LNCaP clone FGC (cell line): ENCODE data around the gene CCDC136.

ENCODE experiments used
- DNase-seq: peaks from one replicate; pipeline ENCODE4 v3.0.0-alpha.2; 2011; ENCODE audit warnings: low read depth
- H3K4me3 ChIP-seq: 2 replicates; pipeline ENCODE4 v1.5.1; 2011; ENCODE audit warnings: mild to moderate bottlenecking, low read depth, low read length, control low read depth
- CTCF ChIP-seq: IDR thresholded peaks from 2 replicates; pipeline ENCODE4 v1.5.1; 2012; ENCODE audit warnings: mild to moderate bottlenecking; ENCODE audit not compliant: control insufficient read depth, insufficient read depth; ENCODE audit errors: extremely low read depth

Gene CCDC136

GRCh38 chr7:128763541-128763940 lies 28.2 kb upstream of the CCDC136 start:
- DNase-seq = no peak
- TF ChIP-seq CTCF = no peak
- no peak overlapping the region for H3K4me3 ChIP-seq

- no peak for DNase-seq
- no peak overlapping the region for H3K4me3 ChIP-seq
- TF ChIP-seq CTCF = no peak
Observed at GRCh38 chr7:128767475-128768110, 24.2 kb upstream of the CCDC136 start.

- no peak for DNase-seq
- TF ChIP-seq CTCF = no peak
Observed at GRCh38 chr7:128770233-128770632, 21.5 kb upstream of the CCDC136 start.

GRCh38 chr7:128773604-128774003 lies 18.2 kb upstream of the CCDC136 start:
- no peak for TF ChIP-seq CTCF
- DNase-seq = no peak
- no peak overlapping the region for H3K4me3 ChIP-seq

More at GRCh38 chr7:128770233-128770632, 21.5 kb upstream of the CCDC136 start:
- H3K4me3 ChIP-seq = no peak overlapping the region

GRCh38 chr7:128774029-128774689 lies 17.6 kb upstream of the CCDC136 start:
- no peak for DNase-seq
- no peak overlapping the region for H3K4me3 ChIP-seq
- no peak for TF ChIP-seq CTCF

- TF ChIP-seq CTCF = no peak
- DNase-seq = no peak
- no peak overlapping the region for H3K4me3 ChIP-seq
Observed at GRCh38 chr7:128774921-128775320, 16.8 kb upstream of the CCDC136 start.

- no peak for TF ChIP-seq CTCF
- DNase-seq = no peak
Observed at GRCh38 chr7:128775744-128776474, 15.9 kb upstream of the CCDC136 start, which contains the start of gene OPN1SW. Gene OPN1SW (minus strand): TSS chr7:128775794. CDS start chr7:128775781, 13 bp downstream.

More at GRCh38 chr7:128775744-128776474, 15.9 kb upstream of the CCDC136 start, which contains the start of gene OPN1SW:
- no peak within 1 kb of the TSS for H3K4me3 ChIP-seq
